HCT116 (cell line): Measurements from ENCODE around the gene FOXK2. TPM values are rescaled to one million over a fixed set of nuclear protein-coding genes. Genes with fewer than 3 reads are reported as not detected.

ENCODE experiments used
- ATAC-seq: fragments of 200-7000 bp; cut with Tn5 transposase; 2 replicates; pipeline ENCODE4 v1.9.1; 2020; ENCODE audit warnings: mild to moderate bottlenecking, moderate library complexity
- BruUV-seq: library from RNA; stranded (reverse); fragments of 400-500 nt; replicated peaks from 2 replicates; lab custom pipeline; 2021; lab: Mats Ljungman, UMichigan
- CTCF ChIA-PET: fragments of 300-600 bp; sonication (Branson Sonifier 250); formaldehyde crosslinking; loops from one replicate; lab custom pipeline; 2021; ENCODE audit warnings: antibody characterized with exemption; lab: Charles Lee
- POLR2A ChIA-PET: fragments of 300-600, 350-600 bp; sonication (Branson Sonifier 250); formaldehyde crosslinking; loops from one replicate; lab custom pipeline; 2021; ENCODE audit warnings: antibody characterized with exemption; lab: Charles Lee
- RAD21 ChIA-PET, 2 experiments: fragments of 300-600 bp; sonication (Branson Sonifier 250); formaldehyde crosslinking; loops; one replicate each; lab custom pipeline; 2023; ENCODE audit warnings: low total read pairs in 2 of 2; ENCODE audit not compliant: uncharacterized antibody in 2 of 2, unreplicated experiment in 2 of 2, low non-redundant PET in 1 of 2; lab: Charles Lee
- DNase-seq: peaks from one replicate; pipeline ENCODE4 v3.0.0-alpha.2; 2010; ENCODE audit warnings: low read depth, low spot score
- H2AFZ ChIP-seq: fragments of 200-600 bp; shearing (Covaris generic), sonication (generic); 2 replicates; pipeline ENCODE4 v1.6.1; 2017; ENCODE audit warnings: low read depth, mixed run types, mixed read lengths, antibody characterized with exemption, low read length; ENCODE audit not compliant: poor library complexity, severe bottlenecking
- H3K27ac ChIP-seq: 2 replicates; pipeline ENCODE4 v1.5.1; 2012; ENCODE audit warnings: low read depth, low read length
- H3K27me3 ChIP-seq: fragments of 200-600 bp; sonication (generic); 2 replicates; pipeline ENCODE4 v1.6.1; 2016; ENCODE audit warnings: mixed run types, low read length, mixed read lengths; ENCODE audit not compliant: insufficient read depth
- H3K36me3 ChIP-seq, 2 experiments: fragments of 200-500 bp in 1 of 2; fragments of 200-600 bp in 1 of 2; sonication (Bioruptor generic) in 1 of 2; sonication (generic) in 1 of 2; 2 replicates each; pipeline versions ENCODE4 v1.5.1 to v1.6.1; 2014 to 2016; ENCODE audit warnings: low read length in 2 of 2, inconsistent platforms in 1 of 2, mixed read lengths in 1 of 2, mixed run types in 1 of 2; ENCODE audit not compliant: insufficient read depth in 2 of 2, control insufficient read depth in 1 of 2
- H3K4me1 ChIP-seq, 2 experiments: fragments of 200-600 bp in 1 of 2; sonication (generic) in 1 of 2; 2 replicates each; pipeline versions ENCODE4 v1.5.1 to v1.6.1; 2012 to 2017; ENCODE audit warnings: low read length in 2 of 2, inconsistent platforms in 1 of 2, mild to moderate bottlenecking in 1 of 2, mixed read lengths in 1 of 2, mixed run types in 1 of 2, moderate library complexity in 1 of 2; ENCODE audit not compliant: insufficient read depth in 2 of 2, control insufficient read depth in 1 of 2
- H3K4me2 ChIP-seq: fragments of 200-600 bp; sonication (generic); 2 replicates; pipeline ENCODE4 v1.6.1; 2017; ENCODE audit warnings: mixed run types, low read length, mixed read lengths
- H3K4me3 ChIP-seq, 2 experiments: fragments of 200-600 bp in 1 of 2; sonication (generic) in 1 of 2; replicated peaks in 1 of 2; 2 replicates each; pipeline ENCODE4 v1.5.1; 2011 to 2016; ENCODE audit warnings: low read length in 2 of 2, control low read depth in 1 of 2, low read depth in 1 of 2, mild to moderate bottlenecking in 1 of 2, mixed read lengths in 1 of 2, mixed run types in 1 of 2
- H3K79me2 ChIP-seq: fragments of 200-600 bp; sonication (generic); 2 replicates; pipeline ENCODE4 v1.6.1; 2017; ENCODE audit warnings: mild to moderate bottlenecking, mixed run types, low read length, moderate library complexity, mixed read lengths; ENCODE audit not compliant: insufficient read depth
- H3K9ac ChIP-seq: fragments of 200-600 bp; sonication (generic); 2 replicates; pipeline ENCODE4 v1.6.1; 2016; ENCODE audit warnings: low read length, mixed read lengths
- H3K9me2 ChIP-seq: fragments of 200-600 bp; sonication (generic), shearing (Covaris generic); 2 replicates; pipeline ENCODE4 v1.6.1; 2017; ENCODE audit warnings: mixed run types, mild to moderate bottlenecking, moderate library complexity; ENCODE audit not compliant: insufficient read depth
- H3K9me3 ChIP-seq, 2 experiments: fragments of 200-500 bp in 1 of 2; fragments of 200-600 bp in 1 of 2; sonication (Bioruptor generic) in 1 of 2; sonication (generic) in 1 of 2; 2 replicates each; pipeline ENCODE4 v1.6.1; 2014 to 2017; ENCODE audit warnings: low read length in 2 of 2, mixed read lengths in 2 of 2, inconsistent platforms in 1 of 2, low read depth in 1 of 2, mild to moderate bottlenecking in 1 of 2, mixed run types in 1 of 2, moderate library complexity in 1 of 2; ENCODE audit not compliant: control insufficient read depth in 1 of 2, insufficient read depth in 1 of 2
- H4K20me1 ChIP-seq: fragments of 200-600 bp; sonication (generic), shearing (Covaris generic); 2 replicates; pipeline ENCODE4 v1.6.1; 2017; ENCODE audit warnings: mixed run types, mild to moderate bottlenecking, moderate library complexity; ENCODE audit not compliant: insufficient read depth
- CTCF ChIP-seq, 3 experiments: fragments of 200-600 bp in 1 of 3; sonication (generic) in 1 of 3; IDR thresholded peaks in 2 of 3; conservative IDR thresholded peaks in 1 of 3; 2 replicates each; pipeline ENCODE4 v1.5.1; 2012 to 2017; ENCODE audit warnings: low read depth in 2 of 3, low read length in 2 of 3, antibody characterized with exemption in 1 of 3, borderline replicate concordance in 1 of 3, control low read depth in 1 of 3, mild to moderate bottlenecking in 1 of 3, mixed read lengths in 1 of 3, mixed run types in 1 of 3, moderate library complexity in 1 of 3; ENCODE audit not compliant: insufficient read depth in 1 of 3
- EZH2phosphoT487 ChIP-seq: fragments of 200-600 bp; IDR thresholded peaks from 2 replicates; pipeline ENCODE4 v1.6.1; 2018; ENCODE audit warnings: antibody characterized with exemption, borderline replicate concordance
- POLR2A ChIP-seq: IDR thresholded peaks from 2 replicates; pipeline ENCODE4 v1.7.0; 2011; ENCODE audit warnings: borderline replicate concordance; ENCODE audit not compliant: insufficient read depth, insufficient read length; ENCODE audit errors: extremely low read depth
- ZBTB33 ChIP-seq: IDR thresholded peaks from 2 replicates; pipeline ENCODE4 v1.6.1; 2011; ENCODE audit warnings: mild to moderate bottlenecking, low read length, moderate library complexity; ENCODE audit not compliant: insufficient replicate concordance; ENCODE audit errors: extremely low read depth
- intact Hi-C: fragments of 100-400 bp; cut with micrococcal nuclease; formaldehyde crosslinking; loops from 2 replicates; pipeline ENCODE4 v1.10.0; 2022
- total RNA-seq: library from RNA; stranded (reverse); gene quantifications from one replicate; pipeline ENCODE4 v1.2.1, GENCODE V29; 2021; ENCODE audit not compliant: unreplicated experiment

Gene FOXK2
- total RNA-seq, 1 experiment from 2014 or later = 122 TPM

- TF ChIP-seq ZBTB33 = no peak
- no peak for TF ChIP-seq POLR2A
- TF ChIP-seq CTCF (IDR thresholded peaks at IDR 0.05 in 2 of 3, conservative IDR thresholded peaks at IDR 0.05 in 1 of 3; ENCODE audit: borderline replicate concordance in 1 of 3, insufficient read depth in 1 of 3, low read depth in 2 of 3, low read length in 2 of 3) = no peak
- TF ChIP-seq, all 23 proteins: peak for 0
These were observed 80.4 kb downstream of the FOXK2 start (continued) for GRCh38 chr17:82599674-82600661.

GRCh38 chr17:82600731-82601446 is 81.4 kb downstream of the FOXK2 start:
- ChIA-PET RAD21 (no interaction called here), POLR2A (no interaction called here), CTCF (no interaction called here)
- no peak overlapping the region for H3K9ac ChIP-seq
- intact Hi-C loops = no loop called here
- H3K79me2 ChIP-seq = peaks cover 58% of the 10 kb centered on the region
- H3K4me2 ChIP-seq = no peak overlapping the region
- H4K20me1 ChIP-seq = no peaks in the 10 kb centered on the region
- ATAC-seq = no peak
- H3K36me3 ChIP-seq = peaks cover 62 to 84% of the 10 kb centered on the region in 2 experiments
- H3K9me3 ChIP-seq = no peaks in the 10 kb centered on the region
- TF ChIP-seq POLR2A (no peak), EZH2phosphoT487 (no peak)
- H3K4me3 ChIP-seq = no peak overlapping the region
- H3K27ac ChIP-seq = no peak overlapping the region
- no TSS peak for BruUV-seq
- no peaks in the 10 kb centered on the region for H3K4me1 ChIP-seq
- H3K9me2 ChIP-seq = no peaks in the 10 kb centered on the region
- H2AFZ ChIP-seq = no peak overlapping the region
- no peaks in the 10 kb centered on the region for H3K27me3 ChIP-seq
- no peak for DNase-seq
